Measurements from ENCODE around the gene STARD7.

The STARD7 gene

GRCh38 chr2:96154506-96155380, 53.9 kb downstream of the STARD7 start:
- TF ChIP-seq ZFX (IDR thresholded peaks at IDR 0.05) (no peak), CTCF (conservative IDR thresholded peaks at IDR 0.05) (no peak)
- no peak overlapping the region for H3K27ac ChIP-seq

- no peak overlapping the region for H3K27ac ChIP-seq
- TF ChIP-seq CTCF (conservative IDR thresholded peaks at IDR 0.05) (no peak), ZFX (IDR thresholded peaks at IDR 0.05) (no peak)
These were observed 54.6 kb downstream of the STARD7 start for GRCh38 chr2:96153991-96154431.

GRCh38 chr2:96153291-96153713, 55.3 kb downstream of the STARD7 start:
- no peak for TF ChIP-seq ZFX (IDR thresholded peaks at IDR 0.05)
- TF ChIP-seq CTCF (conservative IDR thresholded peaks at IDR 0.05): no peak
- H3K27ac ChIP-seq: no peak overlapping the region

GRCh38 chr2:96152304-96153161, 56.1 kb downstream of the STARD7 start:
- no peak for TF ChIP-seq ZFX (IDR thresholded peaks at IDR 0.05)
- TF ChIP-seq CTCF (conservative IDR thresholded peaks at IDR 0.05): no peak
- H3K27ac ChIP-seq: no peak overlapping the region

- TF ChIP-seq CTCF (conservative IDR thresholded peaks at IDR 0.05): no peak
- TF ChIP-seq ZFX (IDR thresholded peaks at IDR 0.05): no peak
- no peak overlapping the region for H3K27ac ChIP-seq
These were observed 56.9 kb downstream of the STARD7 start for GRCh38 chr2:96151595-96152303.

GRCh38 chr2:96150791-96151594, 57.6 kb downstream of the STARD7 start:
- H3K27ac ChIP-seq: no peak overlapping the region
- TF ChIP-seq CTCF (conservative IDR thresholded peaks at IDR 0.05) (no peak), ZFX (IDR thresholded peaks at IDR 0.05) (no peak)

Measured in C4-2B (cell line).